ENCODE measurements around the gene RNF169.
"Not testable (repeated sequence)": the region's sequence is repeated elsewhere in the genome, so short reads cannot be mapped to it uniquely, and the experiment has no call there.

Gene RNF169

GRCh38 chr11:74751303-74751702 lies 2.7 kb downstream of the RNF169 start:
- FAIRE-seq (no peak), DNase-seq (ENCODE audit: insufficient read length, low spot score) (no peak)
- no peak for TF ChIP-seq CTCF (IDR thresholded peaks at IDR 0.05; ENCODE audit: insufficient read depth, missing control alignments)

- DNase-seq (ENCODE audit: insufficient read length, low spot score) (no peak), FAIRE-seq (no peak)
- TF ChIP-seq CTCF (IDR thresholded peaks at IDR 0.05; ENCODE audit: insufficient read depth, missing control alignments), result no peak
Measured at GRCh38 chr11:74754507-74755252, 6.0 kb downstream of the RNF169 start.

GRCh38 chr11:74755395-74755995 lies 6.8 kb downstream of the RNF169 start:
- no peak for DNase-seq (ENCODE audit: insufficient read length, low spot score)
- TF ChIP-seq CTCF (IDR thresholded peaks at IDR 0.05; ENCODE audit: insufficient read depth, missing control alignments), result no peak
- no peak for FAIRE-seq

GRCh38 chr11:74756571-74756970 lies 7.9 kb downstream of the RNF169 start:
- no peak for TF ChIP-seq CTCF (IDR thresholded peaks at IDR 0.05; ENCODE audit: insufficient read depth, missing control alignments)
- FAIRE-seq, result no peak
- no peak for DNase-seq (ENCODE audit: insufficient read length, low spot score)

- DNase-seq (ENCODE audit: insufficient read length, low spot score) (no peak), FAIRE-seq (no peak)
- no peak for TF ChIP-seq CTCF (IDR thresholded peaks at IDR 0.05; ENCODE audit: insufficient read depth, missing control alignments)
Measured at GRCh38 chr11:74766905-74767304, 18.3 kb downstream of the RNF169 start.

GRCh38 chr11:74768172-74768651 lies 19.6 kb downstream of the RNF169 start:
- not testable (repeated sequence) for DNase-seq (ENCODE audit: insufficient read length, low spot score); FAIRE-seq

- no peak for TF ChIP-seq CTCF (IDR thresholded peaks at IDR 0.05; ENCODE audit: insufficient read depth, missing control alignments)
- DNase-seq (ENCODE audit: insufficient read length, low spot score) (no peak), FAIRE-seq (no peak)
Measured at GRCh38 chr11:74769055-74769707, 20.5 kb downstream of the RNF169 start.
